IPS DF 4.7 (cell line): ENCODE data around the gene KCNJ18.
"Not testable (repeated sequence)": the region's sequence is repeated elsewhere in the genome, so short reads cannot be mapped to it uniquely, and the experiment has no call there.

Source experiments
- DNase-seq: peaks from one replicate; pipeline ENCODE4 v3.0.0-alpha.2; 2013; ENCODE audit warnings: low spot score; ENCODE audit errors: extremely low read depth

KCNJ18 gene

GRCh38 chr17:21691883-21692703, at the start of gene KCNJ18:
KCNJ18 (plus strand) TSS chr17:21692523; CDS start chr17:21702787, 10,264 bp downstream.
- not testable (repeated sequence) for DNase-seq

- DNase-seq, result not testable (repeated sequence)
These were observed 44.2 kb upstream of the KCNJ18 start for GRCh38 chr17:21648125-21648524.

- not testable (repeated sequence) for DNase-seq
These were observed 42.3 kb upstream of the KCNJ18 start for GRCh38 chr17:21650043-21650442.

- not testable (repeated sequence) for DNase-seq
These were observed 40.3 kb upstream of the KCNJ18 start for GRCh38 chr17:21652049-21652448.

- not testable (repeated sequence) for DNase-seq
These were observed 39.1 kb upstream of the KCNJ18 start for GRCh38 chr17:21653211-21653610.

- DNase-seq, result not testable (repeated sequence)
These were observed 35.6 kb upstream of the KCNJ18 start for GRCh38 chr17:21656518-21657309.

GRCh38 chr17:21659635-21660034, 32.7 kb upstream of the KCNJ18 start:
- not testable (repeated sequence) for DNase-seq

- not testable (repeated sequence) for DNase-seq
These were observed 30.9 kb upstream of the KCNJ18 start for GRCh38 chr17:21661455-21661854.

- DNase-seq, result not testable (repeated sequence)
These were observed 29.2 kb upstream of the KCNJ18 start for GRCh38 chr17:21663166-21663565.

- DNase-seq, result not testable (repeated sequence)
These were observed 28.5 kb upstream of the KCNJ18 start for GRCh38 chr17:21663614-21664474.

- DNase-seq, result not testable (repeated sequence)
These were observed 27.2 kb upstream of the KCNJ18 start for GRCh38 chr17:21665171-21665570.

- DNase-seq, result not testable (repeated sequence)
These were observed 26.3 kb upstream of the KCNJ18 start for GRCh38 chr17:21665935-21666493.

- DNase-seq, result not testable (repeated sequence)
These were observed 25.5 kb upstream of the KCNJ18 start for GRCh38 chr17:21666711-21667412.

GRCh38 chr17:21667413-21668117, 24.8 kb upstream of the KCNJ18 start:
- not testable (repeated sequence) for DNase-seq

- DNase-seq, result not testable (repeated sequence)
These were observed 24.2 kb upstream of the KCNJ18 start for GRCh38 chr17:21668118-21668488.

GRCh38 chr17:21668746-21669508, 23.4 kb upstream of the KCNJ18 start:
- not testable (repeated sequence) for DNase-seq

GRCh38 chr17:21669616-21670360, 22.5 kb upstream of the KCNJ18 start:
- DNase-seq, result not testable (repeated sequence)
